OCI-LY7 (cell line): ENCODE data around the gene BCL2L13. TPM values are rescaled to one million over a fixed set of nuclear protein-coding genes. Genes with fewer than 3 reads are reported as not detected.

Source experiments
- BruUV-seq: library from RNA; stranded (reverse); fragments of 400-500 nt; replicated peaks from 2 replicates; lab custom pipeline; 2021; lab: Mats Ljungman, UMichigan
- CTCF ChIA-PET: fragments of 300-600 bp; sonication (Branson Sonifier 250); formaldehyde crosslinking; loops from one replicate; lab custom pipeline; 2022; ENCODE audit warnings: antibody characterized with exemption; ENCODE audit not compliant: unreplicated experiment; lab: Charles Lee
- POLR2A ChIA-PET: fragments of 300-600 bp; sonication (Branson Sonifier 250); formaldehyde crosslinking; loops from one replicate; lab custom pipeline; 2022; ENCODE audit warnings: antibody characterized with exemption; lab: Charles Lee
- DNase-seq: peaks from one replicate; pipeline ENCODE4 v3.0.0-alpha.2; 2015; ENCODE audit warnings: low spot score
- H2AFZ ChIP-seq: fragments of 200-600 bp; sonication (generic), shearing (Covaris generic); 2 replicates; pipeline ENCODE4 v1.6.1; 2014; ENCODE audit warnings: mild to moderate bottlenecking, antibody characterized with exemption, low read length, moderate library complexity
- H3K27ac ChIP-seq: fragments of 200-600 bp; sonication (generic); 2 replicates; pipeline ENCODE4 v1.5.1; 2014; ENCODE audit warnings: mixed run types, low read depth, mild to moderate bottlenecking, moderate library complexity, low read length, inconsistent platforms; ENCODE audit not compliant: poor library complexity, severe bottlenecking
- H3K36me3 ChIP-seq: fragments of 200-600 bp; sonication (generic); 2 replicates; pipeline ENCODE4 v1.6.1; 2014; ENCODE audit warnings: mild to moderate bottlenecking, antibody characterized with exemption, low read length, moderate library complexity, mixed read lengths; ENCODE audit not compliant: insufficient read depth
- H3K4me1 ChIP-seq: fragments of 200-600 bp; sonication (generic); 2 replicates; pipeline ENCODE4 v1.5.1; 2014; ENCODE audit warnings: mild to moderate bottlenecking, low read length; ENCODE audit not compliant: insufficient read depth, poor library complexity, severe bottlenecking
- H3K4me2 ChIP-seq: fragments of 200-600 bp; sonication (generic); 2 replicates; pipeline ENCODE4 v1.6.1; 2014; ENCODE audit warnings: mild to moderate bottlenecking, low read length
- H3K4me3 ChIP-seq: fragments of 200-600 bp; sonication (generic); 2 replicates; pipeline ENCODE4 v1.5.1; 2014; ENCODE audit warnings: mild to moderate bottlenecking, low read depth, low read length; ENCODE audit not compliant: poor library complexity, severe bottlenecking
- H3K79me2 ChIP-seq: fragments of 200-600 bp; sonication (generic); 2 replicates; pipeline ENCODE4 v1.6.1; 2016; ENCODE audit warnings: low read depth, mild to moderate bottlenecking, low read length, moderate library complexity, mixed read lengths; ENCODE audit not compliant: insufficient read depth
- H3K9me2 ChIP-seq: fragments of 200-600 bp; sonication (generic); 2 replicates; pipeline ENCODE4 v1.6.1; 2016; ENCODE audit warnings: mild to moderate bottlenecking, low read length, mixed read lengths; ENCODE audit not compliant: insufficient read depth
- H3K9me3 ChIP-seq: fragments of 200-600 bp; sonication (generic); 2 replicates; pipeline ENCODE4 v1.6.1; 2014; ENCODE audit warnings: mild to moderate bottlenecking, mixed run types, low read length, mixed read lengths
- H4K20me1 ChIP-seq: fragments of 200-600 bp; sonication (generic); 2 replicates; pipeline ENCODE4 v1.6.1; 2014; ENCODE audit warnings: mild to moderate bottlenecking, antibody characterized with exemption, low read length, moderate library complexity, mixed read lengths; ENCODE audit not compliant: insufficient read depth
- CTCF ChIP-seq: fragments of 200-600 bp; sonication (generic); conservative IDR thresholded peaks from 2 replicates; pipeline ENCODE4 v1.5.1; 2014; ENCODE audit warnings: mild to moderate bottlenecking, antibody characterized with exemption, low read length, moderate library complexity, mixed read lengths
- EZH2phosphoT487 ChIP-seq: fragments of 200-600 bp; sonication (generic); IDR thresholded peaks from 2 replicates; pipeline ENCODE4 v1.6.1; 2018; ENCODE audit warnings: low read depth, borderline replicate concordance, mild to moderate bottlenecking, mixed run types, antibody characterized with exemption, low read length, moderate library complexity, mixed read lengths
- intact Hi-C: fragments of 100-400 bp; cut with micrococcal nuclease; formaldehyde crosslinking; loops from one replicate; pipeline ENCODE4 v1.10.0; 2022; ENCODE audit not compliant: unreplicated experiment
- total RNA-seq, 2 experiments: library from RNA; depleted of rRNA in 1 of 2; stranded (reverse); fragments of >200 nt in 1 of 2; shearing (Covaris generic) in 1 of 2; gene quantifications; 2 replicates each; pipeline ENCODE4 v1.2.3, GENCODE V29; 2014 to 2022

Gene BCL2L13
- total RNA-seq, 2 experiments from 2014 or later: 25.2 to 38.3 TPM

GRCh38 chr22:17774926-17775685 lies 136.5 kb downstream of the BCL2L13 start:
- Histone ChIP-seq H3K4me2 (peak overlapping the region; percentile 81), H3K27ac (peak overlapping the region; percentile 79), H2AFZ (peak overlapping the region; percentile 43), H3K4me1 (peaks cover 70% of the 10 kb centered on the region), H3K4me3 (peak overlapping the region; percentile 75), H3K9me2 (no peaks in the 10 kb centered on the region), H4K20me1 (peaks cover 19% of the 10 kb centered on the region), H3K36me3 (no peaks in the 10 kb centered on the region), H3K9me3 (no peaks in the 10 kb centered on the region), H3K79me2 (peaks cover 52% of the 10 kb centered on the region; the same call in 1 of the 2 replicates)
- no peak for DNase-seq
- ChIA-PET POLR2A (interaction anchor here (0.5 to 1.1 kb wide), 3 partner anchors 21 to 34 kb away, joined by 3 to 5 read pairs (median 3); no protein-coding TSS in a partner anchor), CTCF (interaction anchor here (0.9 kb wide), 1 partner anchor 25 kb away, joined by 3 read pairs; no protein-coding TSS in a partner anchor)
- intact Hi-C loops: loop anchor here (5.0 to 10.0 kb wide), 2 partner anchors 140 to 292 kb away; partner anchors contain the start of gene BCL2L13
- BruUV-seq: no TSS peak
- TF ChIP-seq CTCF (no peak), EZH2phosphoT487 (no peak)

GRCh38 chr22:17775781-17776465 lies 137.4 kb downstream of the BCL2L13 start:
- POLR2A ChIA-PET: interaction anchor here (1.0 kb wide), 1 partner anchor 20 kb away, joined by 3 read pairs; no protein-coding TSS in a partner anchor
- H3K4me1 ChIP-seq: peaks cover 78% of the 10 kb centered on the region
- peaks cover 14% of the 10 kb centered on the region; the same call in 1 of the 2 replicates for H4K20me1 ChIP-seq
- CTCF ChIA-PET: interaction anchor here (0.8 kb wide), 1 partner anchor 23 kb away, joined by 8 read pairs; no protein-coding TSS in a partner anchor
- intact Hi-C loops: loop anchor here (10.0 kb wide), 1 partner anchor 141 kb away; the partner anchor contains the start of gene BCL2L13
- peak overlapping the region; percentile 79 for H3K27ac ChIP-seq
- peak overlapping the region; percentile 81 for H3K4me2 ChIP-seq
- H3K36me3 ChIP-seq: no peaks in the 10 kb centered on the region
- BruUV-seq: no TSS peak
- H2AFZ ChIP-seq: peak overlapping the region; percentile 43
- no peaks in the 10 kb centered on the region for H3K9me3 ChIP-seq
- no peak for DNase-seq
- peaks cover 46% of the 10 kb centered on the region; the same call in 1 of the 2 replicates for H3K79me2 ChIP-seq
- TF ChIP-seq EZH2phosphoT487: no peak
- no peak for TF ChIP-seq CTCF
- peak overlapping the region; percentile 83 for H3K4me3 ChIP-seq
- H3K9me2 ChIP-seq: no peaks in the 10 kb centered on the region
